Measurements from ENCODE around the gene DYNLT2. TPM values are rescaled to one million over a fixed set of nuclear protein-coding genes. Genes with fewer than 3 reads are reported as not detected.
A peak's percentile ranks its signal among the peaks of the same experiment; 100 is the strongest.
"Not testable (repeated sequence)": the region's sequence is repeated elsewhere in the genome, so short reads cannot be mapped to it uniquely, and the experiment has no call there.

Gene DYNLT2
- total RNA-seq, 2 experiments from 2014 or later = 2.2 to 2.5 TPM

GRCh38 chr6:169701311-169701953, 49.9 kb downstream of the DYNLT2 start:
- DNase-seq = no peak
- Mint-ChIP-seq H3K27me3 (no peaks in the 10 kb centered on the region), H3K27ac (peak overlapping the region; percentile 87), H3K36me3 (ENCODE audit: low read depth) (peaks cover 20% of the 10 kb centered on the region), H3K4me1 (peaks cover 48% of the 10 kb centered on the region), H3K4me3 (peak overlapping the region; percentile 87), H3K9me3 (no peaks in the 10 kb centered on the region)
- ChIA-PET CTCF (interaction anchor here (0.8 to 2.6 kb wide), 5 partner anchors 10 to 816 kb away, joined by 3 to 11 read pairs (median 3); partner anchors contain the start of genes DYNLT2 and ERMARD), POLR2A (interaction anchor here (0.8 to 1.0 kb wide), 2 partner anchors 50 to 103 kb away, joined by 3 to 5 read pairs; no protein-coding TSS in a partner anchor)

DNA sequence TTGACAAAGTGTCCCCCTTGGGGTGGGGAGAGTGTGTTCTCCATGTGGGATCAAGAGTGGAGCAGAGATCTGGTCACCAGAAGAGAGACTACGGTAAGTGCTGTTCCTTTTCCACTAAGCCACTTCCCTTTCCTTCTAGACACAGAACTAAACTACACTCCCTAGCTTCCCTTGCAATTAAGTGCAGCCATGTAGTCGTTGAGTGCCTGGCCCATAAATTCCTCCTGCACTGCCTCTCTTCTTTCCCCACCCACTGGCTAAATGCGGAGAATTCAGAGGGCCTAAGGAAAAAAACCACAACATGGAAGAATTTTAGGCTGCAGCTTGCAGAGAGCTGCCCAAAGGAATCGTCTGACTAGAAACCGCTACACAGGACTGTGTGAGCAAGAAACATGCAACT, 51.1 kb downstream of the DYNLT2 start:
- ChIA-PET POLR2A (no interaction called here), CTCF (no interaction called here)
- DNase-seq = no peak
- Mint-ChIP-seq H3K27ac (no peak overlapping the region), H3K27me3 (no peaks in the 10 kb centered on the region), H3K9me3 (peaks cover 4% of the 10 kb centered on the region), H3K4me1 (peaks cover 40% of the 10 kb centered on the region), H3K36me3 (ENCODE audit: low read depth) (peaks cover 15% of the 10 kb centered on the region), H3K4me3 (no peak overlapping the region)

DNA sequence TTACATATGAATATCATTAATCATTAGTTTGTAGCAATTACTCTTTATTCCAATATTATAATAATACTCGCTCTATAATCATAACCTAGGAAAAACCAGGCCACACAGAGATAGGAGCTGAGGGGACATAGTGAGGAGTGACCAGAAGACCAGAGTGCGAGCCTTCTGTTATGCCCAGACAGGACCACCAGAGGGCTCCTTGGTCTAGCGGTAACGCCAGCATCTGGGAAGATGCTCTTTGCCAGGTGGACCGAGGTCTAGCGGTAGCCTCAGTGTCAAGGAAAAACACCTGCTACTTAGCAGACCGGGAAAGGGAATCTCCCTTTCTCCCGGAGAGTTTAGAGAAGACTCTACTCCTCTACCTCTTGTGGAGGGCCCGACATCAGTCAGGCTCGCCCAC, 54.3 kb downstream of the DYNLT2 start:
- H3K4me3 Mint-ChIP-seq; H3K36me3 Mint-ChIP-seq (ENCODE audit: low read depth); H3K27ac Mint-ChIP-seq; H3K27me3 Mint-ChIP-seq; POLR2A ChIA-PET; CTCF ChIA-PET: not testable (repeated sequence)
- Mint-ChIP-seq H3K9me3 (peaks cover 10% of the 10 kb centered on the region), H3K4me1 (peaks cover 17% of the 10 kb centered on the region)
- peak; percentile 15 for DNase-seq

DNA sequence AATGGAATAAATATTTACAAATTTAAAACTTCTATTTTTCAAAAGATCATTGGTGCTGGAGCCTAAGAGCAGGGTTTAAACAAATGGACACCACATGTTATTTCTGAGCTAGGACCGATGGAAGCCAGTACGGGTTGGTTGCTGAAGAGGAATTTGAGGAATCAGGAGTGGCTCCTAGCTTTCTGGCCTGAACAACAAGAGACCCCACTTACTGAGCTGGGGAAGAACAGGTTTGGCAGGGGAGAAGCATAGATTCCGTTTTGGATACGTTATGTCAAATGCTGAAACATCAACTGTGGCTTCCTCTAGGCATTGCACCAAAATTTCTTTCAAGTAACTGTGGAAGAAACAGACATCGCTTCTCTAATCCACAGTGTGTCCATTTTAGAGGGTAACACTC, 56.2 kb downstream of the DYNLT2 start:
- peaks cover 3% of the 10 kb centered on the region for H3K36me3 Mint-ChIP-seq (ENCODE audit: low read depth)
- ChIA-PET POLR2A (no interaction called here), CTCF (interaction anchor here (0.5 kb wide), 1 partner anchor 50 kb away, joined by 3 read pairs; no protein-coding TSS in a partner anchor)
- no peak for DNase-seq
- no peak overlapping the region for H3K4me3 Mint-ChIP-seq
- H3K27ac Mint-ChIP-seq = no peak overlapping the region
- peaks cover 10% of the 10 kb centered on the region for H3K9me3 Mint-ChIP-seq
- no peaks in the 10 kb centered on the region for H3K27me3 Mint-ChIP-seq
- peaks cover 15% of the 10 kb centered on the region for H3K4me1 Mint-ChIP-seq

DNA sequence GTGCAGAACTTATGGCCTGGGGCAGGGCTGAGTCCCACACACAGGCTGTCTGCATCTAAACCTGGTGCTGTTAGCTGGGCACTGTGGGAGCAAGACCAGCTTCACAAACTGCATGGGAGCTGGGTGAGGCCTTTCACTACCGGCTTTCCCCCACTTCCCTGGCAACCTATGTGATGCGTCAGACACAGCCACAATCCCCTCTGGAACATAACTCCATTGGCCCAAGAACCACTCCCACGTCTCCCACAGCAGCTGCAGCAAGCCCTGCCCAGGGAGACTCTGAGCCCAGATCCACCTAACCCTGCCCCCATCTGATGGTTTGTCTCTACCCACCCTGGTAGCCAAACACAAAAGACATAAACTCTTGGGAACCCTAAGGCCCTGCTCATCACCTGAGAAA, 58.9 kb downstream of the DYNLT2 start:
- Mint-ChIP-seq H3K4me1 (peaks cover 3% of the 10 kb centered on the region), H3K4me3 (no peak overlapping the region), H3K27ac (no peak overlapping the region), H3K36me3 (ENCODE audit: low read depth) (peaks cover 10% of the 10 kb centered on the region), H3K27me3 (no peaks in the 10 kb centered on the region), H3K9me3 (peaks cover 10% of the 10 kb centered on the region)
- ChIA-PET POLR2A (no interaction called here), CTCF (interaction anchor here (0.8 to 2.2 kb wide), 3 partner anchors 9 to 59 kb away, joined by 3 to 6 read pairs (median 3); partner anchors contain the start of genes C6orf120, DYNLT2, ERMARD and WDR27)
- no peak for DNase-seq

DNA sequence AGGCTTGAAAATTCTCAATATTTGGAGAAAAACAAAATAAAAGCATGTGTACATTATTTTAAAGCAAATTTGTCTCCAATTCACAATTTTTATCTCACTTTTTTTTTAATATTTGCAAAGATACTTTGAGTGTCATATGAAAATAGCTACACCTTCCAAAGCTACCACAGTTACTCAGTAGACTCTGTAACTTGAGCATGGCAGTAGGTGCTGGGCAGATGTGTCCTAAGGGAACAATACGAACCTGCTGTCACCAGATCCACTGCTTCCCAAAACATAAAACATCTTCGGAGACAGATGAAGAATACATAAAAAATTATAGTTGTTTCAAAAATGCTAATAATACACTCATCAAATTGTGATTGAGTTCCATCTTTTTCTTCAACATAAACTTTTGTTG, 60.1 kb downstream of the DYNLT2 start:
- DNase-seq = no peak
- H3K9me3 Mint-ChIP-seq = peaks cover 13% of the 10 kb centered on the region
- POLR2A ChIA-PET = no interaction called here
- no peak overlapping the region for H3K4me3 Mint-ChIP-seq
- H3K27me3 Mint-ChIP-seq = no peaks in the 10 kb centered on the region
- CTCF ChIA-PET = interaction anchor here (2.2 kb wide), 1 partner anchor 10 kb away, joined by 6 read pairs; the partner anchor contains the start of genes C6orf120 and WDR27
- peaks cover 3% of the 10 kb centered on the region for H3K4me1 Mint-ChIP-seq
- no peak overlapping the region for H3K27ac Mint-ChIP-seq
- peaks cover 16% of the 10 kb centered on the region for H3K36me3 Mint-ChIP-seq (ENCODE audit: low read depth)

Other genes with a start within 250 kb of the DYNLT2 start
- 10 to 100 TPM; 18.1 to 21.9 TPM for gene WDR27, start 49.5 kb downstream of the DYNLT2 start, total RNA-seq
- gene C6orf120, start 49.4 kb downstream of the DYNLT2 start, total RNA-seq = 10 to 100 TPM; 17.0 to 20.9 TPM
- 10 to 100 TPM; 57.4 to 59.7 TPM for gene PHF10, start 27.1 kb downstream of the DYNLT2 start, total RNA-seq
- 10 to 100 TPM; 28.1 to 35.6 TPM for gene ERMARD, start 50 bp upstream of the DYNLT2 start, total RNA-seq